Heart left ventricle (tissue), 13 donors: ENCODE results near the gene NEDD4L.

ENCODE experiments used
- CTCF ChIP-seq, 12 donors: fragments of 200-600 bp; sonication (generic) in 4 of 12; IDR thresholded peaks; one replicate each; pipeline versions ENCODE4 v1.5.0 to v1.8.0; 2018 to 2022; ENCODE audit warnings: antibody characterized with exemption in 12 of 12, mild to moderate bottlenecking in 5 of 12
- POLR2A ChIP-seq, 2 donors: fragments of 450-650 bp; IDR thresholded peaks; one replicate each; pipeline ENCODE4 v1.6.1; 2017; ENCODE audit warnings: antibody characterized with exemption in 2 of 2, mild to moderate bottlenecking in 2 of 2, moderate library complexity in 2 of 2
- donor health status: ischemic (EF 13 %, LVEDD 7.1; RV severe dilation, severe dysfunction).
- donor health status: DM: no; HTN: yes; CAD: no.
- donor health status: DM: no; HTN: no; CAD: no.
- donor health status: ischemic (EF 25% LVEDD 6.9; RV normal size, moderate dysfunction).
- donor health status: ischemic (EF 25% LVEDD 5.7; RV mildly dilated, moderate dysfunction).
- donor health status: ischemic (EF 35%, LVEDD 5.7; RV mildly dilated, moderate dysfunction).
- donor health status: nonischemic (EF 11% LVEDD 7.7; RV severe dilation, severe dysfunction).
- donor health status: DM: yes; HTN: yes; CAD: no.
- donor health status: PGD.
- donor health status: ischemic (EF 29% LVEDD 5.4; RV normal size, mild dysfunction).
- donor health status: nonischemic (EF 23%, LVEDD 6.1; RV moderate dilation, normal function).

- TF ChIP-seq CTCF (IDR thresholded peaks at IDR 0.05) (no peak), POLR2A (IDR thresholded peaks at IDR 0.05) (no peak)
These were observed 374.3 kb downstream of the NEDD4L start for GRCh38 chr18:58418361-58418760.
